K562 (cell line): ENCODE data around the gene MKLN1.

Source experiments
- EZH2 ChIP-seq: IDR thresholded peaks from 2 replicates; pipeline ENCODE4 v1.6.1; 2012; ENCODE audit warnings: low read depth, mild to moderate bottlenecking, inconsistent platforms, low read length, borderline replicate concordance
- HNRNPK ChIP-seq: fragments of 200-400 bp; formaldehyde crosslinking; IDR thresholded peaks from one replicate; pipeline ENCODE4 v1.6.1; 2018; ENCODE audit warnings: mild to moderate bottlenecking, low read depth, low read length; ENCODE audit not compliant: poor library complexity, severe bottlenecking
- JUN ChIP-seq, 2 experiments: sonication (generic) in 1 of 2; formaldehyde crosslinking in 1 of 2; IDR thresholded peaks; 2 replicates each; pipeline versions ENCODE4 v1.6.1 to v1.8.0; 2012 to 2022; ENCODE audit warnings: borderline replicate concordance in 2 of 2, mild to moderate bottlenecking in 2 of 2, improper control_type of control experiment in 1 of 2, low read depth in 1 of 2, low read length in 1 of 2, missing genetic modification reagents in 1 of 2
- MEF2D ChIP-seq: conservative IDR thresholded peaks from 2 replicates; pipeline ENCODE4 v1.6.1; 2016; ENCODE audit warnings: low read depth, missing genetic modification characterization, missing compliant biosample characterization
- NONO ChIP-seq, 2 experiments: fragments of 200-400 bp in 1 of 2; fragments of 450-650 bp in 1 of 2; formaldehyde crosslinking in 1 of 2; IDR thresholded peaks; 2 replicates each; pipeline ENCODE4 v1.6.1; 2017; ENCODE audit warnings: low read depth in 2 of 2, mild to moderate bottlenecking in 2 of 2, moderate library complexity in 2 of 2, low read length in 1 of 2
- POLR2A ChIP-seq: fragments of 450-650 bp; conservative IDR thresholded peaks from 2 replicates; pipeline ENCODE4 v1.6.1; 2016
- POLR2AphosphoS2 ChIP-seq: IDR thresholded peaks from 2 replicates; pipeline ENCODE4 v1.6.1; 2012; ENCODE audit warnings: low read length, improper control_type of control experiment
- POLR2AphosphoS5 ChIP-seq: IDR thresholded peaks from 2 replicates; pipeline ENCODE4 v1.6.1; 2011; ENCODE audit warnings: mild to moderate bottlenecking, low read depth, low read length, moderate library complexity; ENCODE audit not compliant: control insufficient read depth, insufficient read depth
- ZNF589 ChIP-seq: fragments of 200-800 bp; sonication (Bioruptor generic); IDR thresholded peaks from 2 replicates; pipeline ENCODE4 v1.6.1; 2016; ENCODE audit warnings: low read depth, missing genetic modification characterization, missing compliant biosample characterization
- TF ChIP-seq, protein P1 (sequence below): fragments of 150-350 bp; IDR thresholded peaks from 2 replicates; pipeline ENCODE4 v1.6.1; 2014; ENCODE audit warnings: low read depth, mild to moderate bottlenecking, low read length, borderline replicate concordance
- TF ChIP-seq, protein P2 (sequence below), 2 experiments: fragments of 450-650 bp in 1 of 2; sonication (generic) in 1 of 2; formaldehyde crosslinking in 1 of 2; IDR thresholded peaks in 1 of 2; conservative IDR thresholded peaks in 1 of 2; 2 replicates each; pipeline versions ENCODE4 v1.6.1 to v1.8.1; 2016 to 2023; ENCODE audit warnings: mild to moderate bottlenecking in 2 of 2, moderate library complexity in 2 of 2, inconsistent platforms in 1 of 2, missing genetic modification reagents in 1 of 2
- TF ChIP-seq, protein P3 (sequence below): sonication (generic); formaldehyde crosslinking; IDR thresholded peaks from 2 replicates; pipeline ENCODE4 v1.8.1; 2023; ENCODE audit warnings: mild to moderate bottlenecking, missing genetic modification reagents

GRCh38 chr7:131346885-131347592, 19.4 kb downstream of the MKLN1 start:
- TF ChIP-seq ZNF589 (no peak), MEF2D (no peak), POLR2AphosphoS5 (no peak), EZH2 (no peak), POLR2A (no peak), NONO (IDR thresholded peaks at IDR 0.05; ENCODE audit: low read depth in 2 of 2, low read length in 1 of 2) (no peak), JUN (IDR thresholded peaks at IDR 0.05; ENCODE audit: borderline replicate concordance, low read depth, low read length) (no peak), JUN (CRISPR knock-in tag; IDR thresholded peaks at IDR 0.05; ENCODE audit: borderline replicate concordance) (no peak), POLR2AphosphoS2 (no peak), HNRNPK (no peak)
- TF ChIP-seq, protein P1, sequence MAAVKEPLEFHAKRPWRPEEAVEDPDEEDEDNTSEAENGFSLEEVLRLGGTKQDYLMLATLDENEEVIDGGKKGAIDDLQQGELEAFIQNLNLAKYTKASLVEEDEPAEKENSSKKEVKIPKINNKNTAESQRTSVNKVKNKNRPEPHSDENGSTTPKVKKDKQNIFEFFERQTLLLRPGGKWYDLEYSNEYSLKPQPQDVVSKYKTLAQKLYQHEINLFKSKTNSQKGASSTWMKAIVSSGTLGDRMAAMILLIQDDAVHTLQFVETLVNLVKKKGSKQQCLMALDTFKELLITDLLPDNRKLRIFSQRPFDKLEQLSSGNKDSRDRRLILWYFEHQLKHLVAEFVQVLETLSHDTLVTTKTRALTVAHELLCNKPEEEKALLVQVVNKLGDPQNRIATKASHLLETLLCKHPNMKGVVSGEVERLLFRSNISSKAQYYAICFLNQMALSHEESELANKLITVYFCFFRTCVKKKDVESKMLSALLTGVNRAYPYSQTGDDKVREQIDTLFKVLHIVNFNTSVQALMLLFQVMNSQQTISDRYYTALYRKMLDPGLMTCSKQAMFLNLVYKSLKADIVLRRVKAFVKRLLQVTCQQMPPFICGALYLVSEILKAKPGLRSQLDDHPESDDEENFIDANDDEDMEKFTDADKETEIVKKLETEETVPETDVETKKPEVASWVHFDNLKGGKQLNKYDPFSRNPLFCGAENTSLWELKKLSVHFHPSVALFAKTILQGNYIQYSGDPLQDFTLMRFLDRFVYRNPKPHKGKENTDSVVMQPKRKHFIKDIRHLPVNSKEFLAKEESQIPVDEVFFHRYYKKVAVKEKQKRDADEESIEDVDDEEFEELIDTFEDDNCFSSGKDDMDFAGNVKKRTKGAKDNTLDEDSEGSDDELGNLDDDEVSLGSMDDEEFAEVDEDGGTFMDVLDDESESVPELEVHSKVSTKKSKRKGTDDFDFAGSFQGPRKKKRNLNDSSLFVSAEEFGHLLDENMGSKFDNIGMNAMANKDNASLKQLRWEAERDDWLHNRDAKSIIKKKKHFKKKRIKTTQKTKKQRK = no peak
- TF ChIP-seq, protein P2, sequence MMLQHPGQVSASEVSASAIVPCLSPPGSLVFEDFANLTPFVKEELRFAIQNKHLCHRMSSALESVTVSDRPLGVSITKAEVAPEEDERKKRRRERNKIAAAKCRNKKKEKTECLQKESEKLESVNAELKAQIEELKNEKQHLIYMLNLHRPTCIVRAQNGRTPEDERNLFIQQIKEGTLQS (IDR thresholded peaks at IDR 0.05) = no peak
- TF ChIP-seq, protein P2 (CRISPR knock-in tag; conservative IDR thresholded peaks at IDR 0.05) = no peak
- TF ChIP-seq, protein P3, sequence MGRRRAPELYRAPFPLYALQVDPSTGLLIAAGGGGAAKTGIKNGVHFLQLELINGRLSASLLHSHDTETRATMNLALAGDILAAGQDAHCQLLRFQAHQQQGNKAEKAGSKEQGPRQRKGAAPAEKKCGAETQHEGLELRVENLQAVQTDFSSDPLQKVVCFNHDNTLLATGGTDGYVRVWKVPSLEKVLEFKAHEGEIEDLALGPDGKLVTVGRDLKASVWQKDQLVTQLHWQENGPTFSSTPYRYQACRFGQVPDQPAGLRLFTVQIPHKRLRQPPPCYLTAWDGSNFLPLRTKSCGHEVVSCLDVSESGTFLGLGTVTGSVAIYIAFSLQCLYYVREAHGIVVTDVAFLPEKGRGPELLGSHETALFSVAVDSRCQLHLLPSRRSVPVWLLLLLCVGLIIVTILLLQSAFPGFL = no peak
